Effector CD4-positive, alpha-beta T cell (primary cell): ENCODE data around the gene KIAA0825.
"Not testable (repeated sequence)": the region's sequence is repeated elsewhere in the genome, so short reads cannot be mapped to it uniquely, and the experiment has no call there.

Source experiments
- DNase-seq: peaks from one replicate; pipeline ENCODE4 v3.0.0-alpha.2; 2020

The KIAA0825 gene

DNA sequence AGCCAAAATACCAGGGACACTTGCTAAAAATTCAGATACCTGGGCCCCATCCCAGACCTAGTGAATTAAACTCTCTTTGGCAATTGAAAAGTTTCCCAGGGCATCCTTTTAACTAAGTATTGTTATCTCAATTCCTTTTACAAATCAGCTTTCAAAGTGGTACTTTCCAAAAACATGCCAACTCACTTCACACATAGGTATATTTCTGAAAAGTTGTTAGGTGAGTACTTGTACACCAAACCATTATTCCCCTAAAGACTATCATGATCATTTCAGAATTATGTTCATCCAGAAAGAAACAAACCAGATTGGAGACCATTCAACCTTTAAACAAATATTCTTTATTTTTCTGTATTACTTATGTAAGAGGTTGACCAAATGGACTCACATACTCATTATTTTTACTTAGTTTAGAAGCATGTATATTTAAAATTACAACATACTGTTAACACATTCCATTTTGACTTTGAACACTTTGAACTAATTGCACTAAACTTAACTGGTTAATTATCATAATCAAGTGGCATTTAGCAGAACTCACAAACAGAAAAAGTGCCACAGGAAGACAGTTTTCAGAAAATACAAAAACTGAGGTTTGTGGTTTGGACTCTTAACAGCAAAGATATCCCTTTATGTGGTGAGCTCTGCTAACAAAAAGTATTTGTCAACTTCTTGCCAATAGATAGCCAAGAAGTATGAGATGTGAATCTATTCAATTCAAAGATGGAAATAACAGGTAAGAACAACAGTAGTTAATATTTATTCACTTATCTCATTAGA, 40.7 kb downstream of the KIAA0825 start:
- no peak for DNase-seq

DNA sequence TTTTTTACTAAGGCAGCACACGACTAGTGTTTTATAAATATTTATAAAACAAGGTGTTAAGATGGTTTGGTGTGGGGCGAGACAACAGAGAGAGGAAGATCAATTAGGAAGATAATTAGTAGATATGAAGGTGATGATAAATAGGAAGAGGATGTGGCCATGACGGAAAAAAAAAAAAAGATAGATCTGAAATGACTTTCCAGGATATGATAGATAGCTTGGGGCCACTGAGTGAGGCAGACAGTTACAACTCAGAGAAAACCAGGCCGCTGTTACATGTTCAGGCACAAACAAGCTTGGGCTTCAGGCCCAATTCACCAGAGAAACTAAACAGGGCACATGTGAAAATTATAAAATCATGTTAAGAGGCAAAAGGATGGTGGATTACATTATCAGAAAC, 43.2 kb downstream of the KIAA0825 start:
- DNase-seq, result no peak

DNA sequence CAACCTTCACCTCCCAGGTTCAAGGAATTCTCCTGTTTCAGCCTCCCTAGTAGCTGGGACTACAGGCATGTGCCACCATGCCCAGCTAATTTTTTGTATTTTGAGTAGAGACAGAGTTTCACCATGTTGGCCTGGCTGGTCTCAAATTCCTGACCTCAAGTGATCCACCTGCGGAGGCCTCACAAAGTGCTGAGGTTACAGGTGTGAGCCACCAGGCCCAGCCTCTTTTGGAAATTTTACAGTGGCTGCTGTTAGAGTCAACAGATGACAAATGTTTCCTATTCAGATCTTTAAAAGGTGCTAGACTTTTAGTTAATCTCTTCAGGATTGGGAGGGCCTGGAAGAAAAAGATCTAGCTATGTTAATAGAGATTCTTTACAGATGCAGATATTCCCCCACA, 45.1 kb downstream of the KIAA0825 start:
- DNase-seq, result not testable (repeated sequence)

DNA sequence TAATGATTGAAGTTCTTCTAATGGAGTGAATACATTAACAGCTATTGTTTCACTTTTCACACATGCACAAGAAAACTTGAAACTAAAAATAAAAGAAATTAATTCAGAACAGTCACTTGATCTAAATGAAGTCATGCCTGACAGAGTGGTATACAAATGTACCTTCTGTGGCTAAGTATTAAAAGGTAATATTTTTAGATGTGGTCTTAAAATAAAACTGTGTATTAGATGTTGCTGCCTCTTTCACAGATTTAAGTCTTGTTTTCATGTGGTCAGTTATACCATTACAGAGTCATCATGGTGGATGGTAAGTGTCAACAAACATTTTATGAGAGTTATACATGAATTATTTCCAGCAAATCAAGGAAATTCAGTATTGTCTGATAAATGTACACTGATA, 47.0 kb downstream of the KIAA0825 start:
- no peak for DNase-seq

DNA sequence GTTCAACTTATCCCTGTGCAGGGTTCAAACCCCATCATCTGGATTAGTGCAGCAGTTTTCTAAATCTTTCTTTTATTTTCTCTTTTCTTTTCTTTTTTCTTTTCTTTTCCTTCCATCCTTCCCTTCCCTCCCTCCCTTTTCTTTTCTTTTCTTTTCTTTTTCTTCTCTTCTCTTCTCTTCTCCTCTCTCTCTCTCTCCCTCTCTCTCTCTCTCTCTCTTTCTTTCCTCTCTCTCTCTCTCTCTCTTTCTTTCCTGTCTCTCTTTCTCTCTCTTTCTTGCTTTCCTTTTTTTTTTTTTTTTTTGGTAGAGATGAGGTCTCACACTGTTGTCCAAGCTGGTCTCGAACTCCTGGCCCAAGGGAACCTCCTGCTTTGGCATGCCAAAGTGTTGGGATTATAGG, 53.6 kb downstream of the KIAA0825 start:
- DNase-seq, result no peak

DNA sequence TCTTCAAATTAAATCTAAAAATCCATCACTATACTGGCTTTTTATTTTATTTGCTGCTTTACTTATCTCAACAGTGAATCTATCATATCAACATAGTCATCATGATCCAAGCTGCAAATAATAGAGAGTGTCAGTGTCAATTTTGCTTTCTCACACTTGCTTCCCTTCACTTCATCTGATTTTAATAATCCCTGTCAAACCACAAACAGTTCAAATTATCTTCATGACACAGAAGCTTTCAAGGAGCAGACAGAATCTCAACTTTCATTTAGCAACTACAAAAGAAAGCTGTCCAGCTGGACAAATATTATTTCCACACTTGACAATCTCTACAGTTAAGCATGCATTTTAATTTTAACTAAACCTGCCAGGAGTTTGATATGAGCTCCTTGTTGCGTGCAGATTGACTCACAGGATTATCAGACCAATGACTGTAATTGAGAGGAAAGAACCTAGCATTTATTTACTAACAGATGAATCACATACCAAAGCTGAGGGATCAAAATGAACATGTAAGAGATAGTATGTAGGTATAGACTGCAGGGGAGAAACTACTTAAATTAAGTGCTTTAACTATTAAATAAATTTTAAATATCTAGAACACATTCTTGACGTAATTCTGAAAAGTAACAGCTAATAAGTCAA, 56.0 kb downstream of the KIAA0825 start:
- no peak for DNase-seq

DNA sequence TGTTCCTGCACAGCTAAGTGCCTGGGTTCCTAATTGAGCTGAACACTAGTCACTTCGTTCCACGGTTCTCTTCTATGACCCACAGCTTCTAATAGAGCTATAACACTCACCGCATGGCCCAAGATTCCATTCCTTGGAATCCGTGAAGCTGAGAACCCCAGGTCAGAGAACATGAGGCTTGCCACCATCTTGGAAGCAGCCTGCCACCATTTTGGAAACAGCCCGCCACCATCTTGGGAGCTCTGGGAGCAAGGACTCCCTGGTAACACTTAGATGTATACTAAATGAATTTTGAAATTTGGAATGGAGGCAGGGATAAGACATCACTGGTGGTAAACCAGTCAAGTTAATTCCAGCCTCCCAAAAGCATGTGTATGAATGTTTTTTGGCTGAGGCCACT, 60.4 kb downstream of the KIAA0825 start:
- DNase-seq, result no peak

DNA sequence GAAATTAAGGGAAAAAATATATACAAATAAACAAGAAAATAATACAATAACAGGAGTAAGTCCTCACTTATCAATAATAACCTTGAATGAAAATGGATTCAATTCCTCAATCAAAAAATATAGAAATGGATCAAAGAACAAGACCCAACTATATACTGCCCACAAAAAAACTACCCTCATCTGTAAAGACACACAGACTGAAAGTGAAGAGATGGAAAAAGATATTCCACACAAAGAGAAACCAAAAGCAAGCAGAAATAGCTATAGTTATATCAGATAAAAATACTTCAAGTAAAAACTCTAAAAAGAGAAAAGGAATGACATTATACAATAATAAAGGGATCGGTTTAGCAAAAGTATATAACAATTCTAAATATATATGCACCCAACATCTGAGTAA, 66.5 kb downstream of the KIAA0825 start:
- DNase-seq, result no peak

DNA sequence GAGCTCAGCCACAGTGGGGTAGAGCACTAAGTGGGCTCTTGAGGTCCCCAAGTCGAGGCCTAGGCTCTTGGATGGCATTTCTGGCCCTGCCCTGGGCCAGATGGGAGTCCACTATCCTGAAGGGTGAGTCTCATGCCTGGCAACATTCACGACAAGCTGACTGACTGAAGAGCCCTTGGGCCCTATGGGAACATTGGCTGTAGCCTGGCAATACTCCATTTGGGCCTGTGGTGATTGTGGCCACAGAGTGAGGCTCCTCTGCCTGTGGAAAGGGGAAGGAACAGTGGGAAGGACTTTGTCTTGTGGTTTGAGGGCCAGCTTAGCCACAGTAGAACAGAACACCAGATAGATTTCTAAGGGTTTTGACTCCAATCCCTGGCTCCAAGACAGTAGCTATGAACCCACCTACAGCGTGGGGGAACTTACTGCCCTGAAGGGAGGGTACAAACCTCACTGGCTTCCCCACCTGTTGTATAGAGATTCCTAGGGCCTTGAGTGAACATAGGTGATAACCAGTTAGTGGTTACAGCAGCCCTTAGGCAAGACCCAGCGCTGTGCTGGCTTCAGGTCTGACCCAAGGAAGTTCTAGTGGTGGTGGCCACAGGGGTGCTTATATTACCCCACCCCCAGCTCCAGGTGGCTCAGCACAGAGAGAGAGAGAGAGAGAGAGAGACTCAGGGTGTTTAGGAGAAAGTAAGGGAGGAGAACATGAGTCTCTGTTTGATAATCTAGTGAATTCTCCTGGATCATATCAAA, 72.4 kb downstream of the KIAA0825 start:
- DNase-seq, result no peak

DNA sequence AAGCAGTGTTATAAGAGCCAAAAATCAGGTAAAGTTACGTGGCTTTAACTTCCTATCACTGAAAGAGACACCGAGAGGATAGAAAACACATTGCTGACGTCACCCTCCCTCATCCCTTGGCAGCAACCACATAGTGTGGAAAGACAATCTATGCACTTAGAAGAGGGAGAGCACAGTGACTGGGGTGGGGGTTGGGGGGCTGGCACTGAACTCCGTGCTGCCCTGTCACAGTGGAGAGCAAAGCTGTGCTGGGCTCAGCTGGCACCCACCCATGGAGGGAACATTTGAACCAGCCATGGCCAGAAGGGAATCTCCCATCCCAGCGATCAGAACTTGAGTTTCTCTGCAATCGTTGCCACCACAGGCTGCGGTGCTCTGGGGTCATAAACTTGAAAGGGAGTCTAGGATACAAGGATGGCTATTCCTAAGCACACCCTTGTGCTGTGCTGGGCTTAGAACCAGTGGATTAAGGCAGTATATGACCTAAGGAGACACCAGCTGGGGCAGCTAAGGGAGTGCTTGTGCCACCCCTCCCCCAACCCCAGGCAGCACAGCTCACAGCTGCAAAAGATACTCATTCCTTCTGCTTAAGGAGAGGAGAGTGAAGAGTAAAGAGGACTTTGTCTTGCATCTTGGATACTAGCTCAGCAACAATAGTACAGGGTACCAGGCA, 73.4 kb downstream of the KIAA0825 start:
- no peak for DNase-seq

DNA sequence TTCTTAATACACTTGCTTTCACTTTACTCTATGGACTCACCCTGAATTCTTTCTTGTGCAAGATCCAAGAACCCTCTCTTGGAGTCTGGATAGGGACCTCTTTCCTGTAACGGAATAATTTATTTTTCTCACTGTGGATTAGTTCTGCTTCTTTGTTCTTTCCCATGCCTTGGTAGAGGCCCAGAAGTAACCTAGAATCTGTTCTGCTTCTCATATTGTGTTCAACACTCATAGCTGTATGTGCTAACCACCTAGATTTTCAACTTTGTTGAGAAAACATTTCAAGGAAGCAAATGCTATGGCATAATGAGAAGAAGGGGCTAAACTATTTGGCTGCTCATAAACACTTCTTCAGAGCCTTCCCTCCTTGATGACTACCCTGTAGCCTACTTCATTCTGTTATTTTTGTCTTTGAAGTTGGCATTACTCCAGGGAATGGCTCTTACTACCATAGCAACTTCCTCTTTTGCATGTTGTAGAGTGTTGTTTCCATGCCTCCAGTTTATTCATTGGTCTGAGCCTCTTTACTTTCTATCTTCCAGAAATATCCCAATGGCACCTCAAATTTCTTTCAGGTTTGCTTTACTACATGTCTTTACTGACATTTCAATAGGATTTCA, 74.3 kb downstream of the KIAA0825 start:
- no peak for DNase-seq

DNA sequence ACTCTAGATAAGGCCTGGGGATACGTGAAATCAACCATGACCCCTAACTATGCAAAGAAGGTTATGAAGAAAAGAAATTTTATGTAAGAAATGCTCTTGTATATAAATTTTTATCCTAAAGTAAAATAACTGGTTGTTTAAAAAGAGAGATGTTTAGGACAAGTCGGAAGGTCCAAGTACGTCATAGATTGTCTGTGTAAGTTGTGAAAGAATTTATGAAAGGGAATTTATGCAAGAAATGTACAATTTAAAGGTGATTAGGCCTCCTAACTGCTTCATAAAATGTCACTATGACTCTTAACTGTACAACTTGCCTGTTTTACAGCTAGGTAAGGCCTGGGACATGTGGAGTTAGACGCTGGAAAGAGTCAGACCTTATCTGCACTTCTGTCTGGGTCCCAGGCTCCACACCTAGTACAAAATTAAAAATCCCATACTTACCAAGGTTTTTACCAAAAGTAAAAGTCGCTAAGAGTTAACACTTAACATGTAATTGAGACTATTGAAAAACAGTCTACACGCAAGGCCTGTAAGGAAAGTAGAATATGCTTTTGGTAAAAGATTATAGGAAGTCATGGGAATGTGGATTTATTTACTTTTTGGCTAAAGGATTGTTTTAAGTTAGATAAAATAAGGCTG, 77.4 kb downstream of the KIAA0825 start:
- no peak for DNase-seq

DNA sequence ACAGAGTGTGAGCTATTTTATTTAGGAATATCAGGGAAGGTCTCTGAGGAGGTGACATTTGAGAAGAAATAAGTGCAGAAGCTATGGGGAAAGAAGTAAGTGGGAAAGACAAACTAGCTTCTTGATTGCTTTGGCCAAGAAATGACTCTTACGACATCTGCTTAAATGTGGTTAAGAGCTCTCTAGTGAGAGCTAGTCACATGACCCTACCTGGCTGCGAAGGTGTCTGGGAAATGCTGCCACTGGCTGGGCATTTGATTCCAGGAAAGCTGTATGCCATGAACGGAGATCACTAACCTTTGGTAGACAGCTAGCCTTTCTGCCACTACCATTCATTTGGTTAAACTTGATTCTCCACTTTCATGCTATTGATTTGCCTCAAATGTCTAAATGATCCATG, 80.1 kb downstream of the KIAA0825 start:
- DNase-seq, result no peak

DNA sequence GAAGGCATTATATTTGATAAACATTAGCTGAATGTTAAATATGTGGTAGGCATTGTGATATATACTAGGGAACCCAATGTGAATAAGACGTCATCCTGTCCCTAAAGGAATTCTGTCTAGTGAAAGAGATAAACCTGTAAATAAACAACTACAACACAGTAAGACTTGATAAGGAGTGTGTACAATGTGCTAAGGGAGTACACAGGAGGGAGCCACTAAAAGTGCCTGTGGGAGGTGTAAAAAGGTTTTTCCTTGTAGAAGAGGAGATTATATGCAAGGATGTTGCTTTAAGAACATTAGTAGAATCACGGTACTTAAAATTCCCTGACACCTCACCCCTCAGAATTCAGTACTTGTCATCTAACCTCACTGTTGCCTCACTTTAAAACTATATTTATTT, 91.7 kb downstream of the KIAA0825 start:
- no peak for DNase-seq

DNA sequence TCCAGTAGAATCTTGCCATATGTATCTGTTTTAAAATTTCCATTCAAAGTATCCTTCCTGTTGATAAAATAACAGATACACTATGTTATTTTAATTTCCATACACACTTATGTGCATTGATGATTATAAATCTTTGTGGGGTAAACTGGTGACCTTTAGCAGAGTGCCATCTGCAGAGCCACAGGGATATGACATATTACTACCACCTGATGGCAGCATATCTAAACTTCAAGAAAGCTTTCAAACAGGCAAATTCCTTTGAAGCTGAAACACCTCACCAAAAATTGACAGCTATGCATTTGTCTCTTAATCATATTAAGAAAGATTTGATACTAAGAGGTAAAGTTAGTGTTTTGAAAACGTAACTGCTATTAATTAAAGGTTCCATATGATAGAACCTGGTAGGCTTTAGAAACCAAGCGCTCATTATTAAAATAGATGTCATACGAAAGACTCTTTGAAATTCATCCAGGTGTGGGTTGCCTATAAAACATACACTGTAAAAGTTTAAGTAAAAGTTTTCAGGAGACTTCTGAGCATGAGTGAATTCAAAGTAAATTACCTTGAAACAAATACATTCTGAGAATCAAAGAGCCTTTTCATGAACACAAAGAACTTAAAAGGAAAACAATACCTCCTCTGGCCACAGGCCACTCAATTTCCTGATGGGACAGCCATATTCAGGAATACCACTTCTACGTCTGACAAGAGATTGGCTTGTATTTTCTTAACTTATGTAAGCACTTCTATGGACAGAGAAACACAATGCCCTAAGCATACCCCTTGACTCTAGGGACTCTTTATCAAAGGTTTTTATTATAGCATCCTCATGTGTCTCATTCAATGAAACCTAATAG, 93.3 kb downstream of the KIAA0825 start:
- no peak for DNase-seq

DNA sequence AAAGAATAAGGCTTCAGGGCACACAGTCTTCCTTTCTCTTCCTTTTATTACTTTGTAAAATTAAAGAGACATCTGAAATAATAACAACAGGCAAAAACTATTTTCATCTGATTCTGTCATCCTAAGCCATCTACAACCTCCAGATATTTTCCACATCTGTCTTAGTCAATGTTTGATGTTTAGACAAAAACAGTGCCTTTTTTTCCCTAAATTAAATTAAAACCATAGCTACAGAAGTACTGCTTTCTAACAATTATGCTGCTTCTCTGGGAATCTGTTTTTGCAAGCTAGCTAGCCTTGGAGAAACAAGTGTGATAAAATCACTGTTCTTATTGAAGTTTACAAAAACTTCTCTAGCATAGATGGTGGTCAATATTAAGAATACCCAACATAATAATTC, 95.4 kb downstream of the KIAA0825 start:
- DNase-seq, result no peak

DNA sequence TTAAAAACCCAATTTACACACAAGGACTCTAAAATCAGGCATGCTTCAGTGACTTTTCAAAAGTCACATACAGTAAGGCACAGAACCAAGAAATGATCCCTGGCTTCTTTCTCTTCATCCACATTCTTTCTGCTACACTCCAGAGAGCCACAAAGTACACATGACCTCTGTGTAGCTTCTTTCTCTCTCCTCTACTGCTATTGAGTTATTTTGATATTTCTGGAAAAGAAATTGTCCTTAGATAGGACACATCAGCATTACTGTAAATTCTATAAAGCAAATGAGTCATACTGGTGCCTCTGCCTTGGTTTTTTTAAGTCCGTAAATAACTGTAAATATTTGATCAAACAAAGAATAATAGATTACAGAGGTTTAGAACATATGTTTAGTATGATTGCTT, 96.3 kb downstream of the KIAA0825 start:
- DNase-seq, result no peak

DNA sequence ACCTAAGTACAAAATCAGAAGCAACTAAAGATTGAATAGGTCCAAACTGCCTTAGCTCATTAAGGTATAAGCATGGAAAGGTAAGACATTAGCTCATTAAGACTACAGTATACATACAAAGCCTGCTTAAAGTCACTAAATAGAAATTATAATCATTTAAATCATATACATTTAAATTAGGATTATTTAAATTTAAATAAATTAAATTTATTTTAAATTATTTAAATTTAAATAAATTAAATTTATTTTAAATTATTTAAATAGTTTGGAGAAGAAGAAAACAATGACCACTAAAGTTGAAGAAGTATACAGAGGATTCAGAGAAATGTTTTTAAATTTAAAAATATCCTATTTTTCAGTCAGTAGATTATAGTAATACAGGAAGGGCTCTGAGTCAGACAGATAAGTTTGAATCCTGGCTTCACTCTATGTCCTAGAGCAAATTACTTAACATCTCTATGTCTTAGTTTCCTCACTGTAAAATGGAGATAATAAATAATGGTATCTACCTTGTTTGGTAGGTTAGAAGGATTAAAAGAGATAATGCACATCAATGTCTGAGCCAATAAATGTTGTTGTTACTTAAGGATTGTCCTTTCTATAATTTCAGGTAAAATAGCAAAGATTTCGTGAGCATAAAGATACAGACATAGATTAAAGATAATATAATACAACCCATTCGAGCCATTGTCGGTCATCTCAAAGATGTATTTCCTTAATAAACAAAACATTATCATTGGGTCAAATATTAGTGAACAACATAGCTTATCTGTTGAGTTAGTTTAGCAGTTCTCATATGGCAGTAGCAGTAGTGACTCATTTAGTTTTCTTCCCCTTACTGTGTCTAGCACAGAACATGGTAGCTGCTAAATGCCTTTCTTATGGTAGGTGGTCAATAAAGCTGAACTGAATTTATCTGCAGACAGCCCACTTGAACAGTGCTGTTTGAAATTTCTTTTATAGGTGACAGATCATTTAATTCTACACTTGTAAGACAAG, 100.6 kb downstream of the KIAA0825 start:
- DNase-seq, result no peak

DNA sequence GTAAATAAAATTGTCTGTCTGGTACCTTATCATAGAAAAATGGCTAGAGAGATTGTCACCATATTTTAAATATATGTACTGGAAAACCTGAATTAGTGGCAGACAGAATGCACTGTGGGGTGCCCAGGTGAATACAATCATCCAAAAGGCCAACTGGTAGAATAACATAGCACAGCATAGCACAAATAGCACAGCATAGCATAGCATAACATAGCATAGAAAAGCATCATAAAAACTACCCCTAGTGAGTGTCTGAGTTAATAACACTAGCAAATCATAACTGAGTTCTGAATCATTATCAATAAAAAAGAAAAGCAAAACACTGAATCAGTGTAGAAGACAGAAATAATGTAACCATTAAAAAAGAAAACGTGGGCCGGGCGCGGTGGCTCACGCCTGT, 102.3 kb downstream of the KIAA0825 start:
- DNase-seq, result no peak
